ENCODE measurements around the gene SLC28A1. TPM values are rescaled to one million over a fixed set of nuclear protein-coding genes. Genes with fewer than 3 reads are reported as not detected.

SLC28A1 gene
- total RNA-seq, 1 donor from 2014 or later: 0.19 TPM

GRCh38 chr15:84949043-84949442 lies 64.6 kb downstream of the SLC28A1 start:
- TF ChIP-seq CTCF (conservative IDR thresholded peaks at IDR 0.05): no peak
- Mint-ChIP-seq H3K36me3 (no peaks in the 10 kb centered on the region), H3K4me3 (no peak overlapping the region), H3K4me1 (ENCODE audit: unreplicated experiment) (no peaks in the 10 kb centered on the region), H3K27ac (no peak overlapping the region), H3K27me3 (no peaks in the 10 kb centered on the region), H3K9me3 (no peaks in the 10 kb centered on the region)
- no peak for DNase-seq (ENCODE audit: extremely low spot score, unreplicated experiment)

GRCh38 chr15:84949845-84950569 lies 65.5 kb downstream of the SLC28A1 start:
- Mint-ChIP-seq H3K4me1 (ENCODE audit: unreplicated experiment) (no peaks in the 10 kb centered on the region), H3K36me3 (no peaks in the 10 kb centered on the region), H3K27ac (no peak overlapping the region), H3K27me3 (no peaks in the 10 kb centered on the region), H3K9me3 (no peaks in the 10 kb centered on the region), H3K4me3 (no peak overlapping the region)
- no peak for TF ChIP-seq CTCF (conservative IDR thresholded peaks at IDR 0.05)
- DNase-seq (ENCODE audit: extremely low spot score, unreplicated experiment): no peak

GRCh38 chr15:84950570-84951111 lies 66.2 kb downstream of the SLC28A1 start:
- Mint-ChIP-seq H3K27me3 (no peaks in the 10 kb centered on the region), H3K4me3 (no peak overlapping the region), H3K9me3 (no peaks in the 10 kb centered on the region), H3K36me3 (no peaks in the 10 kb centered on the region), H3K4me1 (ENCODE audit: unreplicated experiment) (no peaks in the 10 kb centered on the region), H3K27ac (no peak overlapping the region)
- DNase-seq (ENCODE audit: extremely low spot score, unreplicated experiment): no peak
- TF ChIP-seq CTCF (conservative IDR thresholded peaks at IDR 0.05): no peak

- H3K36me3 Mint-ChIP-seq: no peaks in the 10 kb centered on the region
- H3K4me3 Mint-ChIP-seq: no peak overlapping the region
- no peak for DNase-seq (ENCODE audit: extremely low spot score, unreplicated experiment)
- no peak for TF ChIP-seq CTCF (conservative IDR thresholded peaks at IDR 0.05)
- H3K27me3 Mint-ChIP-seq: no peaks in the 10 kb centered on the region
- H3K4me1 Mint-ChIP-seq (ENCODE audit: unreplicated experiment): no peaks in the 10 kb centered on the region
- H3K9me3 Mint-ChIP-seq: no peaks in the 10 kb centered on the region
- no peak overlapping the region for H3K27ac Mint-ChIP-seq
These were observed 67.3 kb downstream of the SLC28A1 start for GRCh38 chr15:84951736-84952135.

GRCh38 chr15:84953136-84953535 lies 68.7 kb downstream of the SLC28A1 start:
- TF ChIP-seq CTCF (conservative IDR thresholded peaks at IDR 0.05): no peak
- no peak for DNase-seq (ENCODE audit: extremely low spot score, unreplicated experiment)
- H3K27ac Mint-ChIP-seq: no peak overlapping the region
- H3K27me3 Mint-ChIP-seq: no peaks in the 10 kb centered on the region
- H3K36me3 Mint-ChIP-seq: no peaks in the 10 kb centered on the region
- H3K4me3 Mint-ChIP-seq: no peak overlapping the region
- no peaks in the 10 kb centered on the region for H3K4me1 Mint-ChIP-seq (ENCODE audit: unreplicated experiment)
- no peaks in the 10 kb centered on the region for H3K9me3 Mint-ChIP-seq
